KMS-11 (cell line): ENCODE results near the gene MGAM2.

ENCODE experiments used
- H2AFZ ChIP-seq: fragments of 200-600 bp; sonication (generic); 2 replicates; pipeline ENCODE4 v1.6.1; 2016; ENCODE audit warnings: antibody characterized with exemption, mixed run types, low read depth
- H3K27ac ChIP-seq: fragments of 200-600 bp; sonication (generic); 2 replicates; pipeline ENCODE4 v1.6.1; 2016; ENCODE audit warnings: mild to moderate bottlenecking, mixed run types
- H3K27me3 ChIP-seq: fragments of 200-600 bp; sonication (generic); 2 replicates; pipeline ENCODE4 v1.6.1; 2017; ENCODE audit warnings: mild to moderate bottlenecking, low read depth, mixed run types, moderate library complexity; ENCODE audit not compliant: insufficient read depth
- H3K36me3 ChIP-seq: fragments of 200-600 bp; sonication (generic); 2 replicates; pipeline ENCODE4 v1.6.1; 2017; ENCODE audit warnings: mild to moderate bottlenecking, mixed run types; ENCODE audit not compliant: insufficient read depth
- H3K4me1 ChIP-seq: fragments of 200-600 bp; sonication (generic); 2 replicates; pipeline ENCODE4 v1.6.1; 2016; ENCODE audit warnings: mild to moderate bottlenecking, low read depth, mixed run types; ENCODE audit not compliant: poor library complexity, severe bottlenecking
- H3K4me2 ChIP-seq: fragments of 200-600 bp; sonication (generic); 2 replicates; pipeline ENCODE4 v1.7.0; 2016; ENCODE audit warnings: mild to moderate bottlenecking, mixed run types
- H3K4me3 ChIP-seq: fragments of 200-600 bp; sonication (generic); IDR thresholded peaks from 2 replicates; pipeline ENCODE4 v1.6.1; 2017; ENCODE audit warnings: low read depth, low read length, mixed read lengths; ENCODE audit not compliant: insufficient read depth
- H3K79me2 ChIP-seq: fragments of 200-600 bp; sonication (generic); 2 replicates; pipeline ENCODE4 v1.6.1; 2016; ENCODE audit warnings: low read depth, mixed run types; ENCODE audit not compliant: insufficient read depth
- H3K9ac ChIP-seq: fragments of 200-600 bp; sonication (generic); 2 replicates; pipeline ENCODE4 v1.6.1; 2016; ENCODE audit warnings: mild to moderate bottlenecking, mixed run types
- H4K20me1 ChIP-seq: fragments of 200-600 bp; sonication (generic); 2 replicates; pipeline ENCODE4 v1.6.1; 2016; ENCODE audit warnings: mild to moderate bottlenecking, mixed run types; ENCODE audit not compliant: insufficient read depth
- TF ChIP-seq, protein P1 (sequence below): fragments of 200-600 bp; sonication (generic); conservative IDR thresholded peaks from 2 replicates; pipeline ENCODE4 v1.6.1; 2017; ENCODE audit warnings: low read depth, mild to moderate bottlenecking, antibody characterized with exemption, low read length, moderate library complexity, mixed read lengths

Gene MGAM2

DNA sequence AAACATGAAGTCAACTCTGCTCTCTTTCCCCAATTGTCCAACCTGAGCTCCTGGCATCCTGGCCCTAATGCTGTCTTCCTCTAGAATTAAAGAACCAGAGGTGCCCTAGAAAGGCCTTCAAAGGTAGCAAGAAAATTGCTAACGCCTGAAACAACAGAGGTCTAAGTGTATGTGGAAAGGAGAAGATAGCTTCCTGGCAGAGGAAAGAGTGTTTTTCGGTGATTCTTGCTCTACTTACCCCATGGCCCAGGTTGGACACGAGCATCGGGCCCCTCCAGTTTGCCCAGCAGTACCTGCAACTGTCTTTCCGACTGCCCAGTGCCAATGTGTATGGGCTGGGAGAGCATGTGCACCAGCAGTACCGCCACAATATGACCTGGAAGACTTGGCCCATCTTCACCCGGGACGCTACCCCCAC lies 22.2 kb downstream of the MGAM2 start:
- Histone ChIP-seq H4K20me1 (no peaks in the 10 kb centered on the region), H2AFZ (no peak overlapping the region), H3K36me3 (no peaks in the 10 kb centered on the region), H3K27me3 (no peaks in the 10 kb centered on the region), H3K4me2 (no peak overlapping the region), H3K9ac (no peak overlapping the region), H3K27ac (no peak overlapping the region), H3K4me1 (peaks cover 5% of the 10 kb centered on the region), H3K79me2 (no peaks in the 10 kb centered on the region), H3K4me3 (no peak overlapping the region)
- TF ChIP-seq, protein P1, sequence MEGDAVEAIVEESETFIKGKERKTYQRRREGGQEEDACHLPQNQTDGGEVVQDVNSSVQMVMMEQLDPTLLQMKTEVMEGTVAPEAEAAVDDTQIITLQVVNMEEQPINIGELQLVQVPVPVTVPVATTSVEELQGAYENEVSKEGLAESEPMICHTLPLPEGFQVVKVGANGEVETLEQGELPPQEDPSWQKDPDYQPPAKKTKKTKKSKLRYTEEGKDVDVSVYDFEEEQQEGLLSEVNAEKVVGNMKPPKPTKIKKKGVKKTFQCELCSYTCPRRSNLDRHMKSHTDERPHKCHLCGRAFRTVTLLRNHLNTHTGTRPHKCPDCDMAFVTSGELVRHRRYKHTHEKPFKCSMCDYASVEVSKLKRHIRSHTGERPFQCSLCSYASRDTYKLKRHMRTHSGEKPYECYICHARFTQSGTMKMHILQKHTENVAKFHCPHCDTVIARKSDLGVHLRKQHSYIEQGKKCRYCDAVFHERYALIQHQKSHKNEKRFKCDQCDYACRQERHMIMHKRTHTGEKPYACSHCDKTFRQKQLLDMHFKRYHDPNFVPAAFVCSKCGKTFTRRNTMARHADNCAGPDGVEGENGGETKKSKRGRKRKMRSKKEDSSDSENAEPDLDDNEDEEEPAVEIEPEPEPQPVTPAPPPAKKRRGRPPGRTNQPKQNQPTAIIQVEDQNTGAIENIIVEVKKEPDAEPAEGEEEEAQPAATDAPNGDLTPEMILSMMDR: no peak

DNA sequence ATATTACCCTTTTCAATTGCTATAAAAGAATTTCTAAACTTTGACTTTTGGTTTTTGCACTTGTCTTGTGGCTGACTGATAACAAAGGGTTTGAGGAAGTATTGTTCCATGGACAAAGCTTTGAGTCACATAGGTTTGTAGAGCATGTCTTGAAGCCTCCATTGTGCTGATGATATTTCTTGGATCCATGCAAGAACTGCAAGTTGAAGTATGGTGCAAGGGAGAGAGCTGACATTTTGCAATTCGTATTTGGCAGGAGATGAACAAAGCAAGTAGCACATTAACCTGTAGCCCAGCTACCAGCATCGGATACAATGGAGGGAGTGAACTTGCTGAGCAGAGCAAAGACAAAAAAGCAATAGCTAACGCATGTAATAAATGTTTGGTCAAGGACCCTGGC lies 23.4 kb downstream of the MGAM2 start:
- Histone ChIP-seq H3K27ac (no peak overlapping the region), H3K4me3 (no peak overlapping the region), H3K36me3 (no peaks in the 10 kb centered on the region), H3K4me2 (no peak overlapping the region), H2AFZ (no peak overlapping the region), H3K79me2 (no peaks in the 10 kb centered on the region), H3K9ac (no peak overlapping the region), H3K27me3 (no peaks in the 10 kb centered on the region), H3K4me1 (peaks cover 5% of the 10 kb centered on the region), H4K20me1 (no peaks in the 10 kb centered on the region)
- TF ChIP-seq, protein P1: no peak

DNA sequence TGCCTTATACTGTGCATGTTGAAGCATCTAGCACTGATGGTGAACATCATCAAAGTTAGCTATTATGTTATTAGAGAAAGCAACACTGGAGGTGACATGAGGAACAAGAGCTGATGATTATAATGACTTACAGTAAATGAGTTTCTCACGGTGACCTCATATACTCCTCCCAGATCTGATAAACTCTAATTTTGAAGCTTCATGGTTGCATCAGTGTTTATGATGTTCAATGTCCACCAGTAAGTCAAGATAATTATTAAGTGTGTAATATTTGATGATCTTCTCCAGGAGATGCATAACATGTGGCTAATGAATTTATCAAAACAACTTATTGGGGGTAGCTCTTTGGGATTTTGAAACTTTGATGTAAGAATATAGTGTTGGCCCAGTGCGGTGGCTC lies 27.5 kb downstream of the MGAM2 start:
- Histone ChIP-seq H3K4me3 (no peak overlapping the region), H3K4me2 (no peak overlapping the region)

DNA sequence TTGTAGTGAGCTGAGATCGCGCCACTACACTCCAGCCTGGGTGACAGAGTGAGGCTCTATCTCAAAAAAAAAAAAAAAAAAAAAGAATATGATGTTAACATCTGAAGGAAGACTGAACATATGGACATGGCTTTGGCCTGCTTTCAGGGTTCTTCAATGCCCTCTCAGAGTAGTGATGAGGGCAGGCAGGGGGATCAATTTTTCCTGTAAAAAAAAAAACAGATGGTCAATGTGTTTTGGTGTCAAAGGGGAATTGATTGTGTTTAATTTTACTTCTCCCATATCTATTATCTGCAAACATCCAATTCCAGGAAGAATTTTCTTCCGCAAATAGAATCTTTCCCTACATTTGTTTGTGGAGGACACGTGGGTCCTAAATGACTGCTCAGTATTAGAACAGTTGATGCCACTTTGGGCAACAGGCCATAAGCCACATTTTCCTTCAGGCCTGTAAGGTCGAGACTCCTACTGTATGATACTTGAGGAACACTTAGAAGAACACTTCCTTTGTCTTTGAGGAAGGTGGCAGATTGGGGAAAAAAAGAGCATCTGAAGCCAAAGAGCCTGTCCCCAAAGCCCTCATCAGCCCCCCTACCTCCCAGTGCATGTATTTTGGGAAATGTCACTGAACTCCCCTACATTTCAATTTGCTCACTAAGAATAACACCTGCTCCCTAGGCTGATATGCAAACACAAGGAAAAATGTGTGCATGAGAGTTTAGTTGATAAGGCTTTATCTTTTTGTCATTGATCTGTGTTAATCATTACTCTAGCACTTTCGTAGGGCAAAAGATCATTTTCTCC lies 28.3 kb downstream of the MGAM2 start:
- H3K27me3 ChIP-seq: no peaks in the 10 kb centered on the region
- no peak overlapping the region for H2AFZ ChIP-seq
- H4K20me1 ChIP-seq: no peaks in the 10 kb centered on the region
- H3K4me2 ChIP-seq: no peak overlapping the region
- no peak overlapping the region for H3K27ac ChIP-seq
- no peak overlapping the region for H3K9ac ChIP-seq
- no peak overlapping the region for H3K4me3 ChIP-seq
- H3K36me3 ChIP-seq: no peaks in the 10 kb centered on the region
- H3K4me1 ChIP-seq: peaks cover 5% of the 10 kb centered on the region
- H3K79me2 ChIP-seq: no peaks in the 10 kb centered on the region
- TF ChIP-seq, protein P1: no peak

More for the DNA sequence above, 27.5 kb downstream of the MGAM2 start:
- Histone ChIP-seq H3K79me2 (no peaks in the 10 kb centered on the region), H2AFZ (no peak overlapping the region), H3K27ac (no peak overlapping the region), H3K4me1 (peaks cover 5% of the 10 kb centered on the region), H3K36me3 (no peaks in the 10 kb centered on the region), H3K27me3 (no peaks in the 10 kb centered on the region), H3K9ac (no peak overlapping the region), H4K20me1 (no peaks in the 10 kb centered on the region)
- TF ChIP-seq, protein P1: no peak
